Esophagus squamous epithelium (tissue), 5 donors: Measurements from ENCODE around the gene XRCC6. TPM values are rescaled to one million over a fixed set of nuclear protein-coding genes. Genes with fewer than 3 reads are reported as not detected.
"Not testable (repeated sequence)": the region's sequence is repeated elsewhere in the genome, so short reads cannot be mapped to it uniquely, and the experiment has no call there.

Experiments used
- DNase-seq: peaks from one replicate; lab custom pipeline; 2025; lab: John Stamatoyannopoulos, UW
- H3K27ac ChIP-seq, 4 donors: fragments of 200-600 bp; sonication (generic); one replicate each; pipeline ENCODE4 v1.5.1; 2016 to 2019; ENCODE audit warnings: mild to moderate bottlenecking in 1 of 4
- H3K27me3 ChIP-seq, 4 donors: fragments of 200-600 bp; sonication (generic); 1 replicate in 3 of 4; 2 replicates in 1 of 4; pipeline versions ENCODE4 v1.5.1 to v1.6.0; 2017 to 2021; ENCODE audit warnings: antibody characterized with exemption in 1 of 4
- H3K36me3 ChIP-seq, 3 donors: fragments of 200-600 bp; sonication (generic); one replicate each; pipeline ENCODE4 v1.5.1; 2016 to 2019
- H3K4me1 ChIP-seq, 3 donors: fragments of 200-600 bp; sonication (generic); one replicate each; pipeline ENCODE4 v1.5.1; 2017 to 2019
- H3K4me3 ChIP-seq, 4 donors: fragments of 200-600 bp; sonication (generic); 1 replicate in 3 of 4; 2 replicates in 1 of 4; pipeline ENCODE4 v1.5.1; 2016 to 2019; ENCODE audit warnings: mild to moderate bottlenecking in 2 of 4, moderate library complexity in 1 of 4
- H3K9me3 ChIP-seq, 3 donors: fragments of 200-600 bp; sonication (generic); one replicate each; pipeline ENCODE4 v1.5.1; 2016 to 2019
- CTCF ChIP-seq, 6 experiments: fragments of 450-650 bp in 4 of 6; fragments of 200-600 bp in 2 of 6; sonication (generic) in 2 of 6; IDR thresholded peaks; one replicate each; pipeline ENCODE4 v1.5.1; 2016 to 2019; ENCODE audit warnings: antibody characterized with exemption in 6 of 6, mild to moderate bottlenecking in 4 of 6, moderate library complexity in 4 of 6
- POLR2A ChIP-seq, 4 donors: fragments of 450-650 bp; IDR thresholded peaks; one replicate each; pipeline ENCODE4 v1.6.1; 2017; ENCODE audit warnings: antibody characterized with exemption in 4 of 4, mild to moderate bottlenecking in 4 of 4, moderate library complexity in 3 of 4
- whole genome bisulfite sequencing, 2 donors: methylation state at CpG; one replicate each; pipeline ENCODE4 v1.1.5; 2018; 5-methylcytosine and 5-hydroxymethylcytosine counted together
- intact Hi-C: fragments of 100-400 bp; cut with DNase I; formaldehyde crosslinking; loops from one replicate; pipeline ENCODE4 v1.15.0; 2022
- total RNA-seq, 4 donors: library from RNA; depleted of rRNA; stranded (reverse); fragments of >200 nt; gene quantifications; one replicate each; pipeline ENCODE4 v1.1.0, GENCODE V29; 2016
- donor health status: DM: yes; HTN: yes; CAD: no.

XRCC6 gene
- total RNA-seq, 4 donors from 2014 or later: 161 to 295 (median 222) TPM

DNA sequence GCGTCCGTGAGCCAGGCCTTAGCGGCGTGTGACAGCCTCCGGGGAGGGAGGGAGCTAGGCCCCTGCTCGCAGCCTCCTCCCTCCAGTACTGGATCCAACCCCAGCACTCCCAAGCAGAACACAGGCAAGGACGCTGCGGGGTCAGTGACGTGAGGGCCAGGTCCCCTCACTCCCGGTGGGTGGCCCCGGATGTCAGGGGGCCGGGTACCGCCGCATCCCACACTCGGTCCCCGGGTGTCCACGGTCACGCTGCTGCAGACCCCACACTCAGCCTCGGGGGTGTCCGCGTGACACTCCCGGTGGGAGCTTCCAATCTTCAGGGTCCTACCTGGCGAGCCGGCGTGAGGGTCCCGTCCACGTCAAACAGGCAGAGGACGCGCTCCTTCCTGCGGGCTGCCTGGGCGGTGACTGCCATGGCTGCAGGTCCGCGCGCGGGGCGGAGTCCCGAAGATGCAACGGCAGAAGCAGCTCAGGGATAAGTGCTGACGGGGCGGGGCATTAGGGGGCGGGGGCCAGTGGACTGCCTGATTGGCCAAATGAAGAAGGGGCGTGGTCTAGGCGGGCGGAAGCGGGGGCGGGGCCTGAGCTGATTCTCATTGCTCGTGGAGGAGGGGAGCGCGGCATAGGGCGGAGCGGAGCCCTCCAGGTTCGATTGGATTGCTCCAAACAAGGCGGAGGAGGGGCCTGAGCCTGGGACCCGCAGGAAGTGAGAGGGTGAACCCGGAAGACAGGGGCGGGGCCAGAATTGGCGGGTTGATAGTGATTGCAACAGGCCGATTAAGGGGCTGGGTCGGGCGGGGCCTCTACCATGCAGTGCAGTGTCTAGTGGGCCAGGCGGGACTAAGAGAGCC lies 31.5 kb upstream of the XRCC6 start, which contains the start of gene PMM1:
Gene PMM1 (minus strand): TSS at position 450 of the 851 bp plus-strand sequence. CDS start 35 bp downstream, at position 415.
- peaks cover 0 to 19% (median 0%) of the 10 kb centered on the region in 3 donors for H3K36me3 ChIP-seq
- peak; percentile 99 for DNase-seq
- intact Hi-C loops: no loop called here
- H3K9me3 ChIP-seq: no peaks in the 10 kb centered on the region
- H3K4me1 ChIP-seq: peaks cover 9 to 29% (median 16%) of the 10 kb centered on the region in 3 donors
- WGBS, 2 donors: 0 to 2% methylated on average over 3 to 12 of the region's 61 CpGs
- peak within 1 kb of the TSS; percentile 88 to 92 (median 92) for H3K27ac ChIP-seq
- no peaks in the 10 kb centered on the region for H3K27me3 ChIP-seq
- TF ChIP-seq POLR2A (IDR thresholded peaks at IDR 0.05) (peak in 3 of 4 donors; percentile 31 to 94 (median 87)), CTCF (IDR thresholded peaks at IDR 0.05) (peak in 1 of 6 experiments; percentile 7)
- peak within 1 kb of the TSS; percentile 80 to 86 (median 84) for H3K4me3 ChIP-seq

- DNase-seq, intact Hi-C loops, H3K36me3 ChIP-seq: not testable (repeated sequence)
Measured at GRCh38 chr22:41593336-41593960, 27.6 kb upstream of the XRCC6 start.

GRCh38 chr22:41595703-41596102 lies 25.4 kb upstream of the XRCC6 start:
- Histone ChIP-seq H3K4me3 (no peak overlapping the region), H3K36me3 (peaks cover 0 to 12% (median under 1%) of the 10 kb centered on the region in 3 donors), H3K27ac (peak overlapping the region in 2 of 4 donors; percentile 85 to 86), H3K4me1 (peaks cover 6 to 48% (median 21%) of the 10 kb centered on the region in 3 donors), H3K27me3 (no peaks in the 10 kb centered on the region), H3K9me3 (no peaks in the 10 kb centered on the region)
- no peak for DNase-seq
- intact Hi-C loops: no loop called here
- WGBS, 2 donors: 82 to 89% methylated on average over 4 to 5 of the region's 5 CpGs
- TF ChIP-seq POLR2A (IDR thresholded peaks at IDR 0.05): no peak
- no peak for TF ChIP-seq CTCF (IDR thresholded peaks at IDR 0.05)

More at GRCh38 chr22:41593336-41593960, 27.6 kb upstream of the XRCC6 start:
- H3K27ac ChIP-seq, H3K4me3 ChIP-seq, H3K9me3 ChIP-seq, H3K27me3 ChIP-seq: not testable (repeated sequence)
- WGBS, 2 donors: 91 to 100% methylated on average over 1 to 4 of the region's 51 CpGs
- peaks cover 6 to 44% (median 24%) of the 10 kb centered on the region in 3 donors for H3K4me1 ChIP-seq

DNA sequence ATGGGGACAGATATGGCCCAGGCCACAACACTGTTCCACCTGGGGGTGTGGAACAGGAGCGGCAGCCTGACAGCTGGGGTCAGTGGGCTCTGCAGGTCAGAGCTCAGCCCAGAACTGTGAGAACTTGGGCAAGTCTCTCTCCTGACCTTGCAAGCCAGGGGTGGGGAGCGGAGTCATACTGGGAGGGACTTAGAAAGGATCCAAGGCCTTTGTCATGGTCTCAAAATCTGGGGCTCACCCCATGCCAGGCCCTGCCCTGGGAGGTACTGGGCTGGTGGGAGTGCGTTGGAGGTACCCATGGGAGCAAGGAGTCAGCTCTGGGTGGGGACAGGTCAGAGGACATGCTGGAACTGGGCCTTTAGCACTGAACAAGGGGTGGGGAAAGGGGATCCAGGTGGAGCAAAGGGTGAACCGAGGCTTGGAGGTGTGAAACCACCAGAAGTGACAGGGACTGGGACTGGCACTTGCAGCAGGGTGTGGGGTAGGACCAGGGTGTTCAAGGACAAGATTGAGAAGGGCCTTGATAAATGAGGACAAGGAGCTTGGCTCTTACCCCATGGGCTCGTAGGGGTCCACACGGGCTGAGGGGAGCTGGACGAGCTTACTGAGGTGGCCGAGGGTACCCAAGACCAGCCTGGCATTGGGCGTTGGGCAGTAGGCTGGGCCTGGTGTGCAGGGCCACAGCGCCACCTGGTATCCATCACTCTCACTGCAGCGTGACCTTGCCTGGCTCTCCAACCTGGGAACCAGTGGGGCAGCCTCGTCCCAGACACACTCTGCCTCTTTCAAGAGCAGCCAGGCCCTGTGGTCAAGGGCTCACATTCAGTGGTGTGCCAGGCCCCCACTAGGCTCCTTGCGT lies 24.1 kb upstream of the XRCC6 start:
- Histone ChIP-seq H3K9me3 (no peaks in the 10 kb centered on the region), H3K4me1 (peaks cover 6 to 61% (median 21%) of the 10 kb centered on the region in 3 donors), H3K4me3 (no peak overlapping the region), H3K27ac (peak overlapping the region; percentile 71 to 86 (median 78)), H3K36me3 (peaks cover 4 to 25% (median 6%) of the 10 kb centered on the region in 3 donors), H3K27me3 (no peaks in the 10 kb centered on the region)
- no peak for DNase-seq
- intact Hi-C loops: no loop called here
- TF ChIP-seq POLR2A (IDR thresholded peaks at IDR 0.05): peak in 1 of 4 donors; percentile 10
- TF ChIP-seq CTCF (IDR thresholded peaks at IDR 0.05): peak; percentile 36 to 76 (median 72)
- WGBS, 2 donors: 32 to 33% methylated on average over 2 to 5 of the region's 13 CpGs

DNA sequence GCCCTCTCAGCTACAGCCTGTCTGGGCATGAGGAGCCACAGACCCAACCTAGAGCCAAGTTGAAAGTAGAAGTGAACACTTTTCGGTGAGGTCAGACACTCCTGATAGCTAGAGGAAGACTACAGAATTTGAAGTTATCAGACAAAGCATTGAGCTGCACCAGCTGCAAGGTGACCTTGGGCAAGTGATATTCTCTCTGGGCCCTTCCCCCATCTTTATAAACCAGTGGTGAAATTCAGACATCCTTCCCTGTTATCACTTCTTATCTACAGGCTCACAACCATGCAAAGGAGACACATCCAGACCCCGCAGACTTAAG lies 23.5 kb upstream of the XRCC6 start:
- peaks cover 4 to 31% (median 6%) of the 10 kb centered on the region in 3 donors for H3K36me3 ChIP-seq
- TF ChIP-seq CTCF (IDR thresholded peaks at IDR 0.05) (no peak), POLR2A (IDR thresholded peaks at IDR 0.05) (no peak)
- peak overlapping the region; percentile 71 to 86 (median 78) for H3K27ac ChIP-seq
- no peaks in the 10 kb centered on the region for H3K9me3 ChIP-seq
- peaks cover 6 to 65% (median 21%) of the 10 kb centered on the region in 3 donors for H3K4me1 ChIP-seq
- intact Hi-C loops: no loop called here
- H3K27me3 ChIP-seq: no peaks in the 10 kb centered on the region
- H3K4me3 ChIP-seq: no peak overlapping the region
- WGBS, 2 donors: 27 to 75% methylated on average over 1 to 2 of the region's 2 CpGs
- DNase-seq: no peak
